ENCODE measurements around the gene DAPK2.
A peak's percentile ranks its signal among the peaks of the same experiment; 100 is the strongest.

The DAPK2 gene

DNA sequence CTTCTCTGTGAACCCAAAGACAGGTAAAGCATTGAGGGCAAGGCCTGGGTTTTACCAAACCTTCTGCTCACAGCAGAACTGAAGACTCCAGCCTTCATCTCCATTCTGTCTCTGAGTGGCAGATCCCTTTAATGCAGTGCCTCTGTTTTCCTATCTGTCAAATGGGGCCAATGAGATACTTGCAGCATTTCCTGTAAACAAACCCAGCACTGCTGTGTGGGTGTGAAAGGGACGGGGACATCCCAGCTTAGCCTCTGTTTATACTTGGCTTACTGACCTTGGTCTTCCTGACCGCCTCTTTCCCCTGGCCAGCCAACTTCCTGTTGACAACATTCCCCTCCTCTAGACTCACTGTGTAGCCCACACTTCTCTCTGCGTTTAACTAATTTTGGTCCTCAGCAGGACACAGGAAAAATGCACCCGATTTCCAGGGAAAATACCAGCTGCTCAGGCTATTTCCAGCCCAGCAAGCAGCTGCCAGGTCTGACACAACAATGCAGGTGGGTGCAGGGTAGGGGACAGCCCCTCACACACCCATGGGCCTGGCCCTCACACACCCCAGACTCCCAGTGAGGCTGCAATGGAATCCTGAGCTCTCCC is 106.7 kb downstream of the DAPK2 start:
- DNase-seq = no peak

DNA sequence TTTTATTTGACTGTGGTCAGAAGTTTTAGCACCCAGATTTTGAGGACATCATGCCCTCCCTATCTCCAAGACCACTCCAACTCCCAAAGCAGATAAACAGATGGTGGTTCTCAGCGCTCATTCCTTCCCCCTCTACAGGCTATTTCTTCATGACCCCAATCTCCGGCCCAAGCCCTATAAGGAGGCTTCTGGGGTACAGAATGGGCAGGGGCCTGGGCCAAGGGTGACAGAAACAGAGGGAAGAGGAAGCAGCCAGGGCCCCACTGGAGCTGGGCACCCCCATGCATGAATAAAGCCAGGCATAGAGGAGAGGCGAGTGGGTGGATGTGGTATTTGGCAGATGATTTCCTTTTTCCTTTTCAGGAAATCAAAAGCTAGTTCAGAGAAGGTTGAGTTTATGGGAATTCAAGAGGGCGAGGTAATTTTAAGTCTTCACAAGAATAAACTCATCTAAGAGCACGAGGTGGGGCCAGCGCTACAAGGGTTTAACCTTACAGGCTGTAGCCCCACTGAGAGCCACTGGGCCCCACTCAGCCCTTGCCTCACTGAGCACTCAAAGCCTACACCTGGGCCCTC is 107.7 kb downstream of the DAPK2 start:
- DNase-seq = no peak

DNA sequence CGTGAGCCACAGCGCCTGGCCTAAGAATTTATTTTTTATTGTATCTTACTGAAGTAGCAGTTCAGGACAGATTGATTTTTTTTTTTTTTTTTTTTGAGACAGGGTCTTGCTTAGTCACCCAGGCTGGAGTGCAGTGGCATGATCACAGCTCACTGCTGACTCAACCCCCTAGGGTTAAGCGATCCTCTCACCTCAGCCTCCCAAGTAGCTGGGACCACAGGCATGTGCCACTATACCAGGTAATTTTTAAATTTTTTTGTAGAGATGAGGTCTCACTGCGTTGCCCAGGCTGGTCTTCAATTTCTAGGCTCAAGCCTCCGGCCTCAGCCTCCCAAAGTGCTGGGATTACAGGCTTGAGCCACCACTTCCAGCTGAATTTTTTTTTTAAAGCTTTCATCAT is 112.8 kb downstream of the DAPK2 start:
- DNase-seq = no peak

DNA sequence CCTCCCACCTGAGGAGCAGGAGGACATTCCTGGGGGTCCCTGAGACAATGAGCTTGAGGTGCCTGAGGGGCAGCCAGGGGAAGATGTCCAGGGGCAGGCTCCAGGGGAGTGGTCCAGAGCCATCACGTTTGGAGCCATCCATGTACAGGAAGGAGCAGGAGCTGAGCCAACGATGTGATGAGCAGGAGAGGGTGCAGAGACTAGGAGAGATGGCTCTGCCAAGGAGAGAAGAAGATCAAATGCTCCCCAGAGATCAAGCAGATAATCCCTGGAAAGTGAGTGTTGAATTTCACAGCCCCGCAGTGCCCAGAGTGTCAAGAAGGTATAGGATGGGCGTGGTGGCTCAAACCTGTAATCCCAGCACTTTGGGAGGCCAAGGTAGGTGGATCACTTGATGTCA is 114.7 kb downstream of the DAPK2 start:
- DNase-seq = no peak

DNA sequence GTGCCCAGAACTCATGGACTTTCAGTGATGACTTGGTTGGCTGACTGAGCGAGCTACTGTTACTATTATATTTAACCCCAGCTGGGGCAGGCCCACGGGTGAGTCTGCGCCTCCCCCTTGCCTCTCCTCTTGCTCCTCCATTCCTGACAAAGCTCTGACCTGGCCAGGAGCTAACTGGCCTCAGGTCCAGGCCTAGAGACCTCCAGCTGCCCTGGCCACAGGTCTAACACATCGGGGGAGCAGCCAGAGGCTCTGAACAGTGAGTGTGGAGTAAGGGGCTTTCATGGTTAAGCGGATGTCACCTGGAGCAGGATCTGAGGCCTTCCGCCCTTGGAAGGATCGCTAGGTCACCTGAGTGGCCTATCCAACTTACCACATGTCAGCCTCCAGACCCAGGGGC is 116.3 kb downstream of the DAPK2 start:
- DNase-seq = no peak

DNA sequence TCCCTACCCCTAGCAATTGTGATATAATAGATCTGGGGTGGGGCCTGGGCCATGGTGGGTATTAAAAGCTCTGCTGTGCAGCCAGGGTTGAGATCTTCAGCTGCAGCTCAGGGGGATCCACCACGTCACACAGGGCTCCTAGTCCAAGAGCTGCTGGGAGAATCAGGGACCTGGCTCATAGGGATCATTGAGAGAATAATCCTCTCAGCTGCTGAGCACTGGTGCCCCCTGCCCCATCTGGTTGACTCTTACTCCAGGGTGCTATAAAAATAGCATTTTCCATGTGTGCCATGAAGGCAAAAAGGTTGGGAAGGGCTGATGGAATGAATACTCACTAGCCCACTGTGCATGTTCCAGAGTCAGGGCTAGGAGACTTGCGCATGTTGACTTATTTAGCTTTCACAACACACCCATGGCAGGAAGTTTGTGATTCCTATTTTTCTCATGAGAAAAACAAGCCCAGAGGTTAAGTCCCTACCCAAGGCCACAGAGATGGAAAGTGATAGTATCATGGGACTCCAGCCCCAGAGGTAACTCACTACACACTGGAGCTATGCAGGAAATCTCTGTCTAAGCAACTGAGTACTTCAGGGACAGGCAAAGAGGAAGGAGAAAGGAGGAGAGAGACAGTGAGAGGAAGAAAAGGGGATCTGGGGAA is 118.0 kb downstream of the DAPK2 start:
- DNase-seq = no peak

DNA sequence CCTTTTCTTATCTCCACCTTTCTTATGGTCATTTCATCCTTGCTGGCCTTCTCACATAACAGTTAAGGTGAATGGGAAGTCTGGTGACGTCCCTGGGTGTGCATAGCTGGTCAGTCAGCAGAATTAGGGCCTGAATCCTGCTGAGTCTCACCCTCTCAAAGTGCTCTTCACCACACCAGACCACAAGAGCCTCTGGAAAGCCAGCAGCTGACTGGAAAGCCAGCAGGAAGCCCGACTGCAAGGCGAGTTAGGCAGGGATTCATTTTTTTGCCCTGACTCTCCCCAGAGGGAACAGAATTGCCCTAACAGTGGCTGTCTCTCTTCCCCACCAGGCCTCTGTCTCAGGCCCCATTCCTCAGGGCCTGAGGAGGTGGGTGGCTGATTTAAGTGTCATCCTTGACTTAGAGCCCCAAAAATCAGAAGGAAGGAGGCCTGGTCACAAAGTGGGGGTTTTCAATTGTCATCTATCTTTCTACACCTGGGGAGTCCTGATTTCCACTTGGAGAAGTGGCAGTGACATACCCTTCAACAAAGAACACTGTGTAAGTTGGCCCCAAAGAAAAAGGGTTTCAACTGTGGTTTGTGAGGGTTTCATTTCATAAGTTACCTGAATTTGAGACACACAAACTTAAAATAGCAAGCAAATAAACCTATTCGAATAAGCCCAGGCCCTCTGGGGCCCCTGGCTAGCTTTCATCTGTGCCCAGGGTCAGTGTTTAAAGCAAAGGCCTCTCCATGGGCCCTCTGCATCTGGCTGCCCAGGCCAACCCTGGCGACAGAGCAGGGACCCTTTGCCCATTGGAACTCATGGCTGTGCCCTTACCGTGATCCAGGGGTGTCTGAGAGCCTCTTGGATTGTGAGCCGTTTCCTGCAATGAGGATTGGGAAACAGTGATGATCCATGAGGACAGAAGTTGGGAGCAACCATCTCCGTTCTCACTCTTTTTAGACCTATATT is 122.0 kb downstream of the DAPK2 start:
- peak; percentile 5 for DNase-seq

DNA sequence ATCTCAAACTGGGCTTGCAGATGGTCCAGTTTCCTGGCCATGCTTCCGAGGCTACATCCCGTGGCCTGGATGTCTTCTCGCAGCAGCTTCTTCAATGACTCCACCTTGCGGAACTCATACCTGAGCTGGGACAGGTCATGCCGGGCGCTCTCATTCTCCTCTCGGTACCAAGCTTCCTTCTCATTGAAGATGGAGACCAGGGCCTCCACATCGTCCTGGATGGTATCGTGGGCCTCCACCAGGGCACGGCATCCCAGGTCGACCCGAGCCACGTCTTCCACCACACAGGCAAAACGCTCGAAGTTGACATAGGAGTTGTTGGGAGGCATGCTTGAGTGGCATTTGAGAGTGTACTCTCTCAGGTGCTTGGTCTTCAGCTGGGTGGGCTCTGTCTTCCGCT is 123.4 kb downstream of the DAPK2 start:
- DNase-seq = no peak

DNA sequence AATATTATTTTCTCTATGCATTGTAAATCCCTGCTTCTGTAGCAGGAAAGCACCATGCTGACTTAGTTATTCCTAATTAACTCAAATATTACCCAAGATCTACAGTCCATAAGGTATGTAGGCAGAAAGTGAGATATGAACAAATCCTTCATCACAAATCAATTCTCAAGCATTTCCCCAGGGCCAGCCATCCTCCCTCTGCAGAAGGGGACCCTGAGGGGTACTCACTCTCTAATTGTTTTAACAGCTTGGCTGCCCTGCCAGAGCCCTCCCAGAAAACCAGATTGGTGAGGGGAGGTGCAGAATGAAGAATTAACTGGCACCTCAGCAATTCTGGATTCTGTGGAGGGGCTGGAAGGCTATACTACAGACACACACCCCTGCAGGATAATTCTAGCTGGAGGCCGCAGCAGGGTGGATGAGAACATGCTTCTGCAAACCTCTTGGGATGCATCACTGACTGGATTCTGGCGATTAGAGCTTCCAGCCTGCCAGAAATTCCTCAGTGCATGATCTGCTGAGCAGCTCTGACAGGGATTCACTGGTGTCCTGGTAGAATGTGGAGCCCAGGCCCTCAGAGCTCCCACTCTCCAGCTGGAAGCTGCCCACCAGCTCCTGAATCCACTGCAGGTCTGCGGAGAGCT is 123.9 kb downstream of the DAPK2 start:
- DNase-seq = no peak

DNA sequence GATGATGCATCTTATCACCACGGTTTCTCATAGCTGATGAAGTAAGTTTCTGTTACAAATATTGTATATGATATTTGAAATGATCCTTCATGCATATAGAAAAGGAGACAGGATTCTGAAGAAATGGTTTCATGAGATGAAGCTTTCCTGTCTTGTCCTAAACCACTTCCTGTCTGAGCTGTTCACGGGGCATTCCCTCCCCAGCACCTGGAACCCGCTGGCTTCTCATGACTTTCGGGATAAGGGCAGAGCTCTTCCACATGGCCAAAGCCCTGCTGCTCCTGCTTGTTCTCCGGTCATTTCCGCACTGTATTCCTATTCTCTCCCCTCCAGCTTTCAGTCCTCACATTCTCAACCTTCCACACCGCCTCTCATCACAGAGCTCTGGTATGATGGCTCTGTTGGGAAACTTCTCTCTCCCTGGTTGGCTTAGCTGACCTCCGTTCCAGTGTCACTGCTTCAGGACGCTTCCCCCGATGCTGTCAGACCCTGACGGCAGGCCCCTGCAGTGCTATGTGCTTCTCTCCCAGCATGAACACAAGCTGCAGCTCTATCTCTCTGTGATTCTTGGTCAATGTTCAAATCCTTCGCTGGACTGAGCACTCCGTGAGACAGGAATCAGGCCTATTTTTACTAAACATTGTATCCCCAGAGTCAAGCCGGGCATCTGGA is 125.6 kb downstream of the DAPK2 start:
- DNase-seq = no peak

DNA sequence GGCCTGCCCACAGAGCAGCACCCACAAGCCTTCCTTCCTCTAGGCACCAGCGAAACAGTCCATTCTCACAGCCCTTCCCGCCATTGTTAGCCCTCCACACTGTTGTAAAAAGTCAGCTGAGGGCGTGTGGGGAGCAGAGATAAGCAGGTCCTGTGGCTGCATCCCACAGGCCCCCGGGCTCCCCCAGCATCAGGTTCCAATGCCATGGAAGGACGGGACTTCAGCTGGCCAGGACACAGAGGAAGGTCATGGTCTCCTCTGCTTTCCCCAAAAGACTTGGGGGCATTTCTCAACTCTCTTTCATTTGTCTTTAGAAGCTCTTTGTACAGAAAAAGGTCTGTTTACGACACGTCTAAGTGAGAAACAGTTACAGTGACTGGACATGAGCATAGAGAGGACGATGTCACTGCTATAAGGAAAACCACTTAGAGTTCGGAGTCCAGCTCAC is 127.4 kb downstream of the DAPK2 start:
- DNase-seq = no peak

DNA sequence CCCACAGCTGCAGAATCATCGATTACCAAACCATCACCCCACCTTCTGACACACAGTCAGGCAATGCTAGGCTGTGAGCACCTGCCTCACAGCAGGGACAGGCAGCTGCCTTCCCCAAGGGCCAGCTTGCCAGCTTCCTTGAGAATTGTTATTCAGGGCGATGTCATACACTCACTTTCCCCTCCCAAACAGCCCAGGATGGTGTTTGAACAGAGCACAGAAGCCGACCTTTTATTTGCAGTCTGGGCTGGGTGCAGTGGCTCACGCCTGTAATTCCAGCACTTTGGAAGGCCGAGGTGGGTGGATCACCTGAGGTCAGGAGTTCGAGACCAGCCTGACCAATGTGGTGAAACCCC is 128.0 kb downstream of the DAPK2 start:
- peak; percentile 35 for DNase-seq

DNA sequence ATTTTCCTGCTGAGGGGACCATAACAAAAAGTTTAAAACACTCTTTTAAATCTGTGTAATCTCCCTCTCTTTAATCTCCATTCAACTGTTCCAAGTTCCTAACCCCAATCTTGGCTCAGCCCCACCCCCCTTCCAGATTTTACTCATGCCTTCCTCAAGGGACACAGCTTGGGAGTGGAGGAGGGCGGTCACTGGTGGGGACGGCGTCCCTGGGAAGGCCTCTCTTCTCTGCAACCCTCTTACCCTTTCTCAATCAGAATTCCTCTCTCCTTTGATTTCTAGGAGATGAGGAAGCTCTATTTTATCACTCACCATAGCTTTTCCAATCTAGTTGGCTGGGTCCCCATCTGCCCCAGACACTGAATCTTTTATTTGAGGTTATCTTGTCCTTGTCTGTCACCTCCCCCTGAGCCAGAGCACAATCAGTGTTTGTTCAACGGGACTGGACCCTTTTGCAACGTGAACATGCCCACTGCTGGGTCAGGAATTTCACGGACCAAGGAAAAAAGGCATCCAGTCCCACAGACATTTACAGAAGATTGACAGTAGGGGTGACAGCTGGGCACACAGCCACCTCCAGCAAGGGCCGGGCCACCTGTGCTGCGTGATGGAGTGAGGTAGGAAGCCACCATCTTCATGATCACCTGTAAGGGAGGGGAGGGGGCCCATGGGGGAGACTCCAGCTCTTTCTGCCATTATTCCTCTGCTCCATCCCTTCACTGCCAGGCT is 128.5 kb downstream of the DAPK2 start:
- DNase-seq = no peak

DNA sequence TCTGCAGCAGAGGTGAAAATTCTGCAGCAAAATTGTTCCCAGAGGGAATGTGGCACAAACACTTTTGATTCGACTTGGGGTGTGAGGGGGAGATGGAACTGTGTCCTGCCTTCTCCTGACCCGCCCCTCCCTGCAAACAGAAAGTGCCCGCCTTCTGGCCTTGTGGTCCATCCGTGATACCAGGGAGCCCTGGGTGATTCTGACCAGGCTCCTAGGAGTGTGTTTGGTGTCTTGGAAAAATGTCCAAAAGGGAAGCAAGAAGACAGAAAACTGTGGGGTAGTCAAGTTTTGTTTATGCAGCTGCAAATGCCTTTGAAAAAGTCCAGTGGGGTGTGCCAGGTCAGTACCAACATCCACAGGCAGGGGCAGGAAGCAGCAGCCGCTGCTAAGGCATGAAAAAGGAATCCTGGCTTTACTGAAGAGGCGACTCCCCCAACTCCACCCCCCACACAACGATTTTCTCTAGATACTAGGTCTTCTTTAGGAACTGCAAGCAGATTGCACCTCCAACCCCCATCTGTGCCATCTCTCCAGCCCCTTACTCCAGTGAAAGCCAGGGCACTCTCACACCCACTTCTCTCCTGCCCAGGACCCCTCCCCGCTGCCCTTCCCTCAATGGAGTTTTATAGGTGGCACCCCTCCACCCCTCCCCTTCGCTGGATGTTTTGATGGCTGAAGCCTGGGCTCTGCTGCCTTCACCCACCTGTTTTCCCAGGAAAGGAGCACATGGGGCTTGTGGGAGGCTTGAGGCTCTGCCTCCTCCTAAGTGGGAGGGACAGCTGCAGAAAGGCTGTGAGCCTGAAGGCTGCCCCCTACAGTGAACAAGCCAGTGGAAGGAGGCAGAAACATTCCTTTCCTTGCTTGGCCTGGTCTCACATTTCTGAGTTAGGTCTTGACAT is 130.2 kb downstream of the DAPK2 start:
- peak; percentile 8 for DNase-seq

DNA sequence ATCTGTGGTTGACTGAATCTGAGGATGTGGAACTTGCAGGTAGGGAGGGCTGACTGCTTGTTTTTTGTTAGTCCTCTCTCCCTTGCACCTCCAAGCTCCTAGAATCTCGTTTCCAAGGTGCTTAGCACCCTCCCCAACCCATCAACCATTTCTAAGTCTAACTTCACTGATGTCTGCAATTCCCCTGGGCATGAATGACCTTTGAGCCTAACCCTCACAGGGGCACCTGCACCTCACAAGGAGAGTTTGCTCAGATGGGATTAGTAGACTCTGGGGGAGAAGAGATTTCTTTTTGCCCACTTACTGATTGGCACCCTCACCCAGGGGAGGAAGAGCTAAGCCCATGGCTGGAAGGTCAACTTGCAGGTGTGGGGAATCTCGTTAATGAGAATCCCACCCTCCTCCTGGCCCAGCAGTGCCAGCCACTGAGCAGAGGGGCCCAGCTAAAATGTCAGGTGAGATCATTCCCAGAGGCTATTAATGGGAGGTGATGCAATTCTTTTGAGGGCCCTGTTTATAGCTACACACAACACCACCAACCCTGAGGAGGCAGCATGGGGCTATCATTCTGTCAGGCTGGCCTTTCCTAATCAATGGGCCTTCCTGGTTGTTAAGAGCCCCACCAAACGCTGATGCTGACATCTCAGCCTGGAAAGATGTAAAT is 130.9 kb downstream of the DAPK2 start:
- peak; percentile 3 for DNase-seq

DNA sequence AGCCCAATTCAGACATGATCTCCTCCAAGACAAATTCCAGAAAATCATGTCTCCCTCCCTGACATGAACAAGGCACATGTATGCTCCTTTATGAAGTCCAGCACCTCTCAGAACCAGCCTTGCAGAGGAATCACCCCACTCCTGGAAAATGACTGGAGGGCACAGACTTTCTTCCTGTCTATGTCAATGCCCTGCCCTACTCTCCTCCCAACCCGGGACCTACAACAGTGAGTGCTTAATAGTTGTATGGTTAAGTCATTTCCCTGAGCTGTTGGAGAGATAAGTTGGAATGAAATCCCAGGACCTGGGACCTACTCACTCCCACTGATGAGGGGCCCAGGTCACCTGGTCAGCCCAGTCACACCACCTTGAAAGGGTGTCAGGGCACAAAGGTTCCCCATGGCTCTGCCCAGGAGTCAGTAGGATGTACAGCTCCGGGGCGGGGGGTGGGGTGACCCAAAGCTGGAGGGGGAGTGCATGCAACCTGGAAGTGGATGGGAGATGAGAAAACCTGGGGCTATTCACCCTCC is 132.4 kb downstream of the DAPK2 start:
- DNase-seq = no peak

DNA sequence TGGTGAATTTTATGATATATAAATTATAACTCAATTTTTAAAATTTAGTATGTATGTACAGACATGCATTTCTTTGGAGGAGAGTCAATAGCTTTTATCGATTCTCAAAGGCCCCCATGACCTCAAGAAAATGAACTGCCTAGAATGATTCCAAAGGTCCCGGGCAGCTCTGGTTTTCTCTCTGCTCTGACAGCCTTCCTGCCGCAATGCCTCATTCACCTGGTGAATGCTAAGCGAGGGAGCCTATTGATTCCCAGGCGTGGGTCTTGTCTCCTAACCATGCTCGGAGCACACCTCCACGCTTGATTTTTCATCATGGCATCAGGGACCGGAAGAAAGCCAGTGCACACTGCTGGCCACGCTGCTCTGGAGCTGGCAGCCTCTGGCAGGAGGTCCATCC is 132.9 kb downstream of the DAPK2 start:
- DNase-seq = no peak

DNA sequence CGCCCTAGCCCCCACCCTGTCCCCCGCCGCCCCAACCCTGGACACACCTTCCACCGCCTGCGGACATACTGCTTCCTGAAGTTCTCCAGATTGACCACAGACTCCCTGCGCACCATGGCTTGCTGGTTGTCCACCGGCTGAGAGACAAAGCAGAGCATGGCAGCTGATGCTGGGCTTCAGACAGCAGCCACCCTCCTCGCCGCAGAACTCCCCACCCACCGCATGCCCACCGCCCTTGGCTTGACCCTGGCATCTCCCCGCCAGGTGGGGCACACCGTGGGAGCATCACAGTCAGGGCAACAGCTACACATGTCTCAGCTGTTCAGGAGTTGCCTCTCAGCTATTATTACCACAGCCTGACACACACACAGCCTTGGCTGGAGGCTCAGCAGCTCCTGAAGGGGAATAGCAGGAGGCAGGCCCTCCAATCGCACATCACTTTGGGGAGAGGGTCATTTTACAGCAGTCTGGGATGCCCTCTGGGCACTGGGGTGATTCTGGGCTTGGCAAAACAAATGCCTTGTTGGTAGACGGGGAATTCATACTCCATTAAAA is 134.1 kb downstream of the DAPK2 start:
- DNase-seq = no peak

DNA sequence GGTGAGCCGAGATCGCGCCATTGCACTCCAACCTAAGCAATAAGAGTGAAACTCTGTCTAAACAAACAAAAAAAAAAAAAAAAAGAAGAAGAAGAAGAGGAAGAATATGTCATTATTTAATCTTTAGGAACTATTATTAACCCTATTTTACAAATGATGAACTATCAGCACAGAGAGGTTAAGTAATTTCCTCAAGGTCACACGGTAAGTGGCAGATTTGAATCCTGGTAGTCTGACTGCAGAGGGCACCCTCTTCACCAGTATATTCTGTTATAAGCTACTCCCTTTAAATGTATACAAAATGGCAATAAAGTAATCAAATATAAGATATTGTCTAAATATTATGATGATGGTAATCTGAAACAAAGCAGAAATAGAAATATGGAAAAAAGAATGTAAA is 135.1 kb downstream of the DAPK2 start:
- DNase-seq = no peak

All from NCI-H510A treated with DMSO at 0.1 percent for 48 hours (cell line).